AG04449 (cell line): ENCODE results near the gene MDM4.
"Not testable (repeated sequence)": the region's sequence is repeated elsewhere in the genome, so short reads cannot be mapped to it uniquely, and the experiment has no call there.

Experiments used
- CTCF ChIA-PET: fragments of 350-600 bp; formaldehyde crosslinking; extraction: SDS; loops from one replicate; lab custom pipeline; 2021; ENCODE audit warnings: antibody characterized with exemption; lab: Yijun Ruan, JAX
- POLR2A ChIA-PET: fragments of 400-600, 350-600 bp; formaldehyde crosslinking; extraction: SDS; loops from one replicate; lab custom pipeline; 2020; ENCODE audit warnings: antibody characterized with exemption, inconsistent platforms; lab: Yijun Ruan, JAX
- DNase-seq: peaks from one replicate; pipeline ENCODE4 v3.0.0-alpha.2; 2010; ENCODE audit warnings: low read depth, low spot score
- H3K4me3 ChIP-seq: 2 replicates; pipeline ENCODE4 v1.5.1; 2011; ENCODE audit warnings: low read depth, mild to moderate bottlenecking, control low read depth, low read length
- TF ChIP-seq, protein P1 (sequence below): IDR thresholded peaks from one replicate; pipeline ENCODE4 v1.5.1; 2011; ENCODE audit warnings: mild to moderate bottlenecking, moderate library complexity, low read length, control low read depth, inconsistent platforms; ENCODE audit not compliant: insufficient read depth; ENCODE audit errors: missing control alignments

The MDM4 gene

DNA sequence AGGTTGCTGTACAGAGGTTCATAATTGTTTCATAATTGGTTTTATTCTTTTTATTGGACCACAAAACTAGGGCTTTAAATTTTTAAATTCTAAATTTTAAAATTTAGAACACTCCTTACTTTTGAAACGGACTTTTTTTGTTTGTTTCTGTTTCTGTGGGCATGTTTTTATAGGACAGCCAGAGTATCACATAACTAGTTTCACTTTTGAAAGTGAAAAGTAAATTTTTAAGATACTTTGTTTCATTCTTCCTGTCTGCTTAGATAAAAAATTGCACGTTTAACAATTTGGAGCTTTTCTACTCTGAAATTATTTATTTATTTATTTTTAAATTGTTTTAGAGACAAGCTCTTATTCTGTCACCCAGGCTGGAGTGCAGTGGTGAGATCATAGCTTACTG lies 29.7 kb downstream of the MDM4 start:
- POLR2A ChIA-PET: interaction anchor here (1.8 kb wide), 1 partner anchor 30 kb away, joined by 6 read pairs; the partner anchor contains the start of gene MDM4
- CTCF ChIA-PET: interaction anchor here (1.9 kb wide), 1 partner anchor 261 kb away, joined by 15 read pairs; no protein-coding TSS in a partner anchor
- DNase-seq: no peak
- H3K4me3 ChIP-seq: no peak overlapping the region
- TF ChIP-seq, protein P1, sequence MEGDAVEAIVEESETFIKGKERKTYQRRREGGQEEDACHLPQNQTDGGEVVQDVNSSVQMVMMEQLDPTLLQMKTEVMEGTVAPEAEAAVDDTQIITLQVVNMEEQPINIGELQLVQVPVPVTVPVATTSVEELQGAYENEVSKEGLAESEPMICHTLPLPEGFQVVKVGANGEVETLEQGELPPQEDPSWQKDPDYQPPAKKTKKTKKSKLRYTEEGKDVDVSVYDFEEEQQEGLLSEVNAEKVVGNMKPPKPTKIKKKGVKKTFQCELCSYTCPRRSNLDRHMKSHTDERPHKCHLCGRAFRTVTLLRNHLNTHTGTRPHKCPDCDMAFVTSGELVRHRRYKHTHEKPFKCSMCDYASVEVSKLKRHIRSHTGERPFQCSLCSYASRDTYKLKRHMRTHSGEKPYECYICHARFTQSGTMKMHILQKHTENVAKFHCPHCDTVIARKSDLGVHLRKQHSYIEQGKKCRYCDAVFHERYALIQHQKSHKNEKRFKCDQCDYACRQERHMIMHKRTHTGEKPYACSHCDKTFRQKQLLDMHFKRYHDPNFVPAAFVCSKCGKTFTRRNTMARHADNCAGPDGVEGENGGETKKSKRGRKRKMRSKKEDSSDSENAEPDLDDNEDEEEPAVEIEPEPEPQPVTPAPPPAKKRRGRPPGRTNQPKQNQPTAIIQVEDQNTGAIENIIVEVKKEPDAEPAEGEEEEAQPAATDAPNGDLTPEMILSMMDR: no peak

DNA sequence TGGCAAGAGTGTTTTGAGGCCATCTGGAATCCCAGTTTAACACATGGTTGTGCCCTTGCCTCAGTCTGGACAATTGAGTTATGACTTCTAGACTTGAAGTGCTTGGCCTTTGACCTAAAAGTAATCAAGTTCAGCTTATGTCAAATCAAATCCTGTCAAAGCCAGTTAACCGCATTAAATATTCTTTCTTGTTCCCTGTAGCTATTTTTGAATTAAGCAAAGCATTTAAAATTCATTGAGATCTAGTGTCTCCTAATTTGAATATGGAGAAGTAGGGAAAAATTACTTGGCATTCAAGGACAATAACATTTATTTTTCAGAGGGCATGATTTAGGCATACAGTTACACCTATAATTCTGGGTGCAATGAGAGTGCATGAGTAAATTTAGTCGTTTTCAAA lies 32.1 kb downstream of the MDM4 start:
- H3K4me3 ChIP-seq: no peak overlapping the region
- no peak for DNase-seq
- POLR2A ChIA-PET: no interaction called here
- CTCF ChIA-PET: interaction anchor here (0.8 to 5.8 kb wide), 3 partner anchors 12 to 260 kb away, joined by 3 to 41 read pairs (median 4); no protein-coding TSS in a partner anchor
- TF ChIP-seq, protein P1: no peak

DNA sequence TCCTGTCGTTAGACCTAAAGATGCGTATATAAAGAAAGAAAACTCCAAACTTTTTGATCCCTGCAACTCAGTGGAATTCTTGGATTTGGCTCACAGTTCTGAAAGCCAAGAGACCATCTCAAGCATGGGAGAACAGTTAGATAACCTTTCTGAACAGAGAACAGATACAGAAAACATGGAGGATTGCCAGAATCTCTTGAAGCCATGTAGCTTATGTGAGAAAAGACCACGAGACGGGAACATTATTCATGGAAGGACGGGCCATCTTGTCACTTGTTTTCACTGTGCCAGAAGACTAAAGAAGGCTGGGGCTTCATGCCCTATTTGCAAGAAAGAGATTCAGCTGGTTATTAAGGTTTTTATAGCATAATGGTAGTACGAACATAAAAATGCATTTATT lies 33.1 kb downstream of the MDM4 start:
- ChIA-PET CTCF (interaction anchor here (0.7 to 5.8 kb wide), 5 partner anchors 9 to 259 kb away, joined by 3 to 41 read pairs (median 3); no protein-coding TSS in a partner anchor), POLR2A (no interaction called here)

DNA sequence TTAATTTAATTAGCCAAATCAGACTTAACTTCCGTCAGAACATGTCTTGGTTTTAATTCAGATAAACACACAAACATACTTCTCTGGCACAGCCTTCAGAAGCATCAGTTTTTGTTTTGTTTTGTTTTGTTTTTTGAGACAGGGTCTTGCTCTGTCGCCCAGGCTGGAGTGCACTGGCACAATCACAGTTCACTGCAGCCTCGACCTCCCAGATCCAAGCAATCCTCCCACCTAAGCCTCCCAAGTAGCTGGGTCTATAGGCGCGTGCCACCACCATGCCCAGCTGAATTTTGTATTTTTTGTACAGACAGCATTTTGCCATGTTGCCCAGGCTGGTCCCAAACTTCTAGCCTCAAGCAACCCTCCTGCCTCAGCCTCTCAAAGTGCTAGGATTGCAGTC lies 34.7 kb downstream of the MDM4 start:
- TF ChIP-seq, protein P1: no peak

More for the DNA sequence above, 33.1 kb downstream of the MDM4 start:
- DNase-seq: no peak
- TF ChIP-seq, protein P1: no peak
- H3K4me3 ChIP-seq: no peak overlapping the region

DNA sequence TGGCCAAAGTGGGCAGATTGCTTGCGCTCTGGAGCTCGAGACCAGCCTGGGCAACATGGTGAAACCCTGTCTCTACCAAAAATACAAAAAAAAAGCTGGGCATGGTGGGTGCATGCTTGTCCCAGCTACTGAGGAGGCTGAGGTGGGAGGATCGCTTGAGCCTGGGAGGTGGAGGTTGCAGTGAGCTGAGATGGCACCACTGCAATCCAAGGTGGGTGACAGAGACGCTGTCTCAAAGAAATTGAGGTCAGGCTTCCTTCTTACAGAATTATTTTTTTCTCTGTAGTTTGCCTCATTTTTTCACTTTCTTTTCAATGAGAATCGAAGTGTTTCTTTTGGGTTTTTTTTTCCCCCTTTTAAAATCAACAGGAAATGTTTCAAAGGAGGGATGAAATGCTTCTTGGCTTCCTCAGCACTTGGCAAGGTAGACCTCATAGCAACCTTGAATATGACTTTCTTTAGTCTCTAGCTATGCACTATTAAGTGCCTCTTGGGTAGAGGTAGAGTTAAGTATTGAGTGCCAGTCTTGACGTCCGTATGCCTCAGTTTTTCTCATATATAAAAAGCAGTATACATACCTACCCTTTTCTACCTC lies 40.3 kb downstream of the MDM4 start:
- POLR2A ChIA-PET: no interaction called here
- no peak for DNase-seq
- CTCF ChIA-PET: interaction anchor here (1.2 to 7.0 kb wide), 3 partner anchors 9 to 251 kb away, joined by 4 to 45 read pairs (median 12); no protein-coding TSS in a partner anchor
- H3K4me3 ChIP-seq: no peak overlapping the region
- TF ChIP-seq, protein P1: no peak

More for the DNA sequence above, 34.7 kb downstream of the MDM4 start:
- POLR2A ChIA-PET: no interaction called here
- no peak overlapping the region for H3K4me3 ChIP-seq
- no peak for DNase-seq
- CTCF ChIA-PET: interaction anchor here (0.9 to 5.8 kb wide), 5 partner anchors 12 to 257 kb away, joined by 3 to 41 read pairs (median 4); no protein-coding TSS in a partner anchor

GRCh38 chr1:204558467-204558866 lies 42.3 kb downstream of the MDM4 start:
- no peak overlapping the region for H3K4me3 ChIP-seq
- DNase-seq: no peak
- TF ChIP-seq, protein P1: no peak
- CTCF ChIA-PET: interaction anchor here (0.9 to 20.2 kb wide), 6 partner anchors 7 to 249 kb away, joined by 3 to 673 read pairs (median 3); no protein-coding TSS in a partner anchor
- POLR2A ChIA-PET: no interaction called here

DNA sequence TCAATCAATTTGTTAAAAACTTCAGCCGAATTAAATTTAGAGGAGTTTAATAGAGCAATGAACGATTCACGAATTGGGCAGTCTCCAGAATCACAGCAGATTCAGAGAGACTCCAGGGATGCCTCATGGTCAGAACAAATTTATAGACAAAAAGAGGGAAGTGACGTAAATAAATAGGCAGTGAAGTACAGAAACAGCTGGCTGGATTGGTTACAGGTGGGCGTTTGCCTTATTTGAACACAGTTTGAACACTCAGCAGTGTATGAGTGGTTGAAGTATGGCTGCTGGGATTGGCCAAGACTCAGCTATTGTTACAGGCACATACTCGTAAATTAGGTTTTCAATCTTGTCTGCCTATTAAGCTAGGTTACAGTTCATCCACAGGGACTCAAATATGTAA lies 43.8 kb downstream of the MDM4 start:
- POLR2A ChIA-PET, H3K4me3 ChIP-seq, DNase-seq: not testable (repeated sequence)
- CTCF ChIA-PET: interaction anchor here (1.1 to 20.2 kb wide), 6 partner anchors 10 to 382 kb away, joined by 3 to 673 read pairs (median 4); no protein-coding TSS in a partner anchor
